Activated effector memory CD4-positive, alpha-beta T cell treated with Interleukin-2 at 50 U/mL for 16 hours (primary cell): ENCODE data around the gene FBXL13.
"Not testable (repeated sequence)": the region's sequence is repeated elsewhere in the genome, so short reads cannot be mapped to it uniquely, and the experiment has no call there.

ENCODE experiments used
- DNase-seq: peaks from one replicate; pipeline ENCODE4 v3.0.0-alpha.2; 2020

Gene FBXL13

GRCh38 chr7:102810916-102811315 is 263.7 kb downstream of the FBXL13 start:
- no peak for DNase-seq

DNA sequence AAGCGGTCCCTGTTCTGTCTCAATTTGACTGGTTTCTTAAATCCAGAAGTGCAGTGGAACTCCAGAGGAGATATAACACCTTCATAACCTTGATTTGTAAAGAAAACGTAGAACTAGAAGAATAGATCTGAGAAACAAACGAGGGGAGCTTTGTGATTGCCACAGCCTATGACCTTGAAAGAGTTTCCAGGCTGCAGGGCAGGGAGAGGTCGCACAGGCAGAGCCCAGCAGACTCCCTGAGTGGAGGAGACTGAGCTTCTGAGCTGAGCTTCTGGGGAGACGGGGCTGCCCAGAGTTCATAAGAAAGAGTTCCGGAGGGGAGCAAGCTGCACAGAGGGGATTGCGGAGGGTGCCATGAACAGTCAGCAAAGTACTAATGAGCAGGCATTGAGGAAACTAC is 268.0 kb downstream of the FBXL13 start:
- DNase-seq: no peak

DNA sequence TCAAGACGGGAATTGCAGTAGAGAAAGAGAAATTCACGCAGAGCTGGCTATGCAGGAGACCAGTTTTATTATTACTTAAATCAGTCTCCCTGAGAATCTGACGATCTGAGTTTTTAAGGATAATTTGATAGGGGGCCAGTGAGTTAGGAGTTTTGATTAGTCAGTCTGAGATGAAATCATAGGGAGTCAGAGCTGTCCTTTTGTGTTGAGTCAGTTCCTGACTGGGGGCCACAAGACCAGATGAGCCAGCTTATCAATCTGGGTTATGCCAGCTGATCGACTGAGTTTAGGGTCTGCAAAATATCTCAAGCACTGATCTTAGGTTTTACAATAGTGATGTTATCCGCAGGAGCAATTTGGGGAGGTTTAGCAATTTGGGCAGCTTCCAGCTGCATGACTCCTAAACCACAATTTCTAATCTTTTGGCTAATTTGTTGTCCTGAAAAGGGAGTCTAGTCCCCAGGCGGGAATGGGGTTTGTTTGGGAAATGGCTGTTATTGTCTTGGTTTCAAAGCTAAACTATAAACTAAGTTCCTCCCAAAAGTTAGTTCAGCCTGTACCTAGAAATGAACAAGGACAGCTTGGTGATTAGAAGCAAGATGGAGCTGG is 278.5 kb downstream of the FBXL13 start:
- DNase-seq: not testable (repeated sequence)

DNA sequence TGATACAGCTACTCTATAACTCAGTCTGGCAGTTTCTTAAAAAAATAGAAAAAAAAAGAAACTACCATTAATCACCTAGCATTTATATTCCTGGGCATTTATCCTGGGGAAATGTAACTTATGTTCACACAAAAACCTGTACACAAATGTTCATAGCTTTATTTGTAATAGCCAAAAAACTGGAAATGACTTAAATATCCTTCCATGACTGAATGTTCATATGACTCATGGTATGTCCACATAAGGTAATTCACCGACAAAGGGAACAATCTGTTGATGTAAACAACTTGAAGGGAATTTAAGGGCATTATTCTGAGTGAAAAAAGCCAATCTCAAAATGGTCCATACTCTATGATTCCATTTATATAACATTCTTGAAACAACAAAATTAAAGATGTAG is 280.0 kb downstream of the FBXL13 start:
- DNase-seq: not testable (repeated sequence)

DNA sequence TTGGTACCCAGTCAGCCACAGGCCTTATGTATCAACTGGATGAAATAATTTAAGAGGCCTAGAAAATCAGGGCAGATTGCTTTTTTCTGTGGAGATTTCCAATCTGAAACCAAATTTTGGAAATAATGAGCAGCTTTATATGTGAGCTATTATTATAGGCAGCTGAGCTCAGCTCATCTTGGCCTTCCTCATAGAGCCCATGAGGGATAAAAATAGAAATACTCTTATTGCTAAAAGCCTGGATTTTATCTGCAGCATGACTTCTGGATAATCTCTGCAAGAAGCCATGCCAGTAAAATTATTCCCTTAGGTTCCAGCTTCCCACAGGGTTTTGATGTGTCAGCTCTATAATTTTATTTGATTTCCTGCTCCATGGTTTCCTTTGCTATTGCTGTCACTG is 282.8 kb downstream of the FBXL13 start:
- not testable (repeated sequence) for DNase-seq

- not testable (repeated sequence) for DNase-seq
These were observed 283.2 kb downstream of the FBXL13 start for GRCh38 chr7:102791367-102791766.

- DNase-seq: not testable (repeated sequence)
These were observed 284.1 kb downstream of the FBXL13 start for GRCh38 chr7:102790364-102791100.

GRCh38 chr7:102788770-102789169 is 285.8 kb downstream of the FBXL13 start:
- not testable (repeated sequence) for DNase-seq

DNA sequence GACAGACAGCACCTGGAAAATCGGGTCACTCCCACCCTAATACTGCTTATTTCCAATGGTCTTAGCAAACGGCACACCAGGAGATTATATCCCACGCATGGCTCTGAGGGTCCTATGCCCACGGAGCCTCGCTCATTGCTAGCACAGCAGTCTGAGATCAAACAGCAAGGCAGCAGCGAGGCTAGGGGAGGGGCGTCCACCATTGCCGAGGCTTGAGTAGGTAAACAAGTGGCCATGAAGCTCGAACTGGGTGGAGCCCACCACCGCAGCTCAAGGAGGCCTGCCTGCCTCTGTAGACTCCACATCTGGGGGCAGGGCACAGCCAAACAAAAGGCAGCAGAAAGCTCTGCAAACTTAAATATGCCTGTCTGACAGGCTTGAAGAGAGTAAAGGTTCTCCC is 293.7 kb downstream of the FBXL13 start:
- DNase-seq: not testable (repeated sequence)

GRCh38 chr7:102778663-102779062 is 295.9 kb downstream of the FBXL13 start:
- not testable (repeated sequence) for DNase-seq

GRCh38 chr7:102776217-102776616 is 298.4 kb downstream of the FBXL13 start:
- DNase-seq: not testable (repeated sequence)

DNA sequence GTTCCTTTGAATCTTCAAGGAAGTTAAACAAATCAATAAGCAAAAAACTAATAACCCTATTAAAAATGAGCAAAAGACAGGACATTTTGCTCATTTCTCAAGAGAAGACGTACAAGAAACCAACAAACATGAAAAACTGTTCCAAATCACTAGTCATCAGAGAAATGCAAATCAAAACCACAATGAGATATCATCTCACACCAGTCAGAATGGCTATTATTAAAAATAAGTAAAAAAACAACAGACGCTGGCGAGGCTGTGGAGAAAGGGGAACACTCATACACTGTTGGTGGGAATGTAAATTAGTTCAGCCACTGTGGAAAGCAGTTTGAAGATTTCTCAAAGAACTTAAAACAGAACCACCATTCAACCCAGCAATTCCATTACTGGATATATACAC is 304.1 kb downstream of the FBXL13 start:
- not testable (repeated sequence) for DNase-seq

DNA sequence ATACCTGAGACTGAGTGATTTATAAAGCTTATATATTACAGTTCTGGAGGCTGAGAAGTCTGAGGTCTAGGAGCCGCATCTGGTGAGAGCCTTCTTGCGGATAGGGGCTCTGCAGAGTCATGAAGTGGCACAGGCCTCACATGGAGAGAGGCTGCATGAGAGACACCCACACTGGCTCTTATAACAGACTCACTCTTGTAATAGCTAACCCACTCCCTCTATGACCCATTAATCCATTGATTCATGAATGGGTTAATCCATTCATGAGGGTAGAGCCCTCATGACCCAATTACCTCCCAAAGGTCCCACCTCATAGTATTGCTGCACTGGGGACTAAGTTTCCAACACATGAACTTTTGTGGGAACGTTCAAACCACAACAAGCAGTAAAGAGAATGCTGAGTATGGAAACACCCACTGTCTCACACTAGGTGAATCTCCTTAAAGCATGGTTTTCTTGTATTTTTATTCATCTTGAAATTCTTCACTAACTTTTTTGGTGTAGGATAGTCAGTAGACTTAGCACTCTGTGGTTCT is 304.9 kb downstream of the FBXL13 start:
- DNase-seq: not testable (repeated sequence)

DNA sequence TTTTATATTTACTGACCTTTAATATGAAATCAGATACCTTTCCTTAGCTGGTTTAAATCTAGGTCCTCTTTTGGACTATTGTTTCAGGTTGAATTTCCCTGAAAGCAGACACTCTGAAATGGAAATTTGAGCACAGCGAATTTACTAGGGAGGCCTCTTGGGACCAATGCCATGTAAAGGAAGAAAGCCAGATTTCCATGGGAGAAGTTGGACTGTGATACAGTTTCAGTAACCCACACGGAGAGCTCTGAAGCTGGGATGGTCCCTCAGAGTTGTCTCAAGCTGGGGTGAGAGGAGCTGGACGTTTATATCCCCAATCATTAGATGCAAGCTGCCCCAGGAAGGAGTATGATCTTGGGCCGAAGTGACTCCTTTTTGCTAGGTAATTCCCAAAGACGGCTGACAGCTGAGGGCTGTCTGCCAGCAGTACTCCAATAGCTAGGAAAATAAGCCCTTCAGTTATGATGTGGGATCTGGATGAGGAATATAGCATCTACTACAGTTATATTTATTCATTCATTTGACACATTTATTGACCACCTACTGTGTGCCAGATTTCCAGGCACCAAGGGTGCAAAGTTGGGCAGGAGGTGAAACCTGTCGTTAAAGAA is 311.2 kb downstream of the FBXL13 start:
- DNase-seq: not testable (repeated sequence)
